Gastroesophageal sphincter (tissue), 2 donors: ENCODE data around the gene EGF.

Experiments used
- POLR2A ChIP-seq, 2 donors: fragments of 450-650 bp; IDR thresholded peaks; one replicate each; pipeline ENCODE4 v1.6.1; 2017; ENCODE audit warnings: antibody characterized with exemption in 2 of 2, mild to moderate bottlenecking in 2 of 2, moderate library complexity in 1 of 2
- POLR2AphosphoS5 ChIP-seq: sonication (generic); formaldehyde crosslinking; IDR thresholded peaks from one replicate; pipeline ENCODE4 v1.6.1; 2017; ENCODE audit warnings: antibody characterized with exemption

GRCh38 chr4:109939190-109939589 lies 26.5 kb downstream of the EGF start:
- TF ChIP-seq POLR2A (IDR thresholded peaks at IDR 0.05) (no peak), POLR2AphosphoS5 (no peak)
